HEK293T (cell line): Measurements from ENCODE around the gene ZNRF3.

ENCODE experiments used
- CTCF ChIA-PET: fragments of 350-600 bp; formaldehyde crosslinking; extraction: SDS; loops from one replicate; lab custom pipeline; 2021; ENCODE audit warnings: antibody characterized with exemption, inconsistent platforms; lab: Yijun Ruan, JAX
- POLR2A ChIA-PET: fragments of 350-600 bp; formaldehyde crosslinking; extraction: SDS; loops from one replicate; lab custom pipeline; 2020; ENCODE audit warnings: antibody characterized with exemption, inconsistent platforms; lab: Yijun Ruan, JAX
- DNase-seq: peaks from one replicate; pipeline ENCODE4 v3.0.0; 2012; ENCODE audit warnings: mixed read lengths; ENCODE audit errors: extremely low spot score
- ARNT ChIP-seq: fragments of 450-650 bp; IDR thresholded peaks from 2 replicates; pipeline ENCODE4 v1.6.1; 2017; ENCODE audit warnings: mild to moderate bottlenecking
- BHLHE40 ChIP-seq: fragments of 450-650 bp; IDR thresholded peaks from 2 replicates; pipeline ENCODE4 v1.6.1; 2016; ENCODE audit warnings: mild to moderate bottlenecking, moderate library complexity, borderline replicate concordance
- CTBP1 ChIP-seq: fragments of 450-650 bp; IDR thresholded peaks from 2 replicates; pipeline ENCODE4 v1.6.1; 2016; ENCODE audit warnings: borderline replicate concordance
- ELF4 ChIP-seq: fragments of 450-650 bp; IDR thresholded peaks from 2 replicates; pipeline ENCODE4 v1.6.1; 2017; ENCODE audit warnings: antibody characterized with exemption
- FOXA1 ChIP-seq: fragments of 450-650 bp; IDR thresholded peaks from 2 replicates; pipeline ENCODE4 v1.6.1; 2016; ENCODE audit warnings: mild to moderate bottlenecking
- FOXK2 ChIP-seq: fragments of 450-650 bp; IDR thresholded peaks from 2 replicates; pipeline ENCODE4 v1.6.1; 2016; ENCODE audit warnings: mild to moderate bottlenecking
- FOXM1 ChIP-seq: fragments of 450-650 bp; IDR thresholded peaks from 2 replicates; pipeline ENCODE4 v1.6.1; 2017; ENCODE audit warnings: mild to moderate bottlenecking, borderline replicate concordance
- HDGF ChIP-seq: fragments of 450-650 bp; IDR thresholded peaks from 2 replicates; pipeline ENCODE4 v1.6.1; 2017; ENCODE audit warnings: antibody characterized with exemption, borderline replicate concordance
- L3MBTL2 ChIP-seq: fragments of 450-650 bp; conservative IDR thresholded peaks from 2 replicates; pipeline ENCODE4 v1.6.1; 2016; ENCODE audit warnings: mild to moderate bottlenecking
- LEF1 ChIP-seq: fragments of 450-650 bp; IDR thresholded peaks from 2 replicates; pipeline ENCODE4 v1.6.1; 2017; ENCODE audit warnings: mild to moderate bottlenecking, borderline replicate concordance
- NFRKB ChIP-seq: fragments of 450-650 bp; IDR thresholded peaks from 2 replicates; pipeline ENCODE4 v1.6.1; 2016; ENCODE audit warnings: mild to moderate bottlenecking, moderate library complexity
- PKNOX1 ChIP-seq: fragments of 450-650 bp; IDR thresholded peaks from 2 replicates; pipeline ENCODE4 v1.6.1; 2016
- SP1 ChIP-seq: fragments of 450-650 bp; IDR thresholded peaks from 2 replicates; pipeline ENCODE4 v1.6.1; 2017
- SUZ12 ChIP-seq: fragments of 450-650 bp; IDR thresholded peaks from 2 replicates; pipeline ENCODE4 v1.6.1; 2016; ENCODE audit warnings: mild to moderate bottlenecking
- TARDBP ChIP-seq: fragments of 450-650 bp; IDR thresholded peaks from 2 replicates; pipeline ENCODE4 v1.6.1; 2016
- ZNF384 ChIP-seq: fragments of 450-650 bp; IDR thresholded peaks from 2 replicates; pipeline ENCODE4 v1.6.1; 2016

Gene ZNRF3

GRCh38 chr22:28950617-28951411 is 67.4 kb downstream of the ZNRF3 start:
- ChIA-PET POLR2A (no interaction called here), CTCF (interaction anchor here (0.9 to 1.2 kb wide), 3 partner anchors 13 to 94 kb away, joined by 3 to 4 read pairs (median 3); no protein-coding TSS in a partner anchor)
- no peak for DNase-seq
- TF ChIP-seq TARDBP: no peak
- TF ChIP-seq SP1: no peak
- no peak for TF ChIP-seq NFRKB
- no peak for TF ChIP-seq PKNOX1
- TF ChIP-seq SUZ12: no peak
- TF ChIP-seq FOXK2: no peak
- TF ChIP-seq BHLHE40: no peak
- TF ChIP-seq HDGF: no peak
- TF ChIP-seq CTBP1: no peak
- TF ChIP-seq LEF1: no peak
- TF ChIP-seq ZNF384: no peak
- TF ChIP-seq FOXM1: no peak
- TF ChIP-seq ELF4: no peak

- ChIA-PET CTCF (interaction anchor here (1.0 to 1.2 kb wide), 2 partner anchors 12 to 93 kb away, joined by 3 to 4 read pairs; no protein-coding TSS in a partner anchor), POLR2A (no interaction called here)
- no peak for DNase-seq
- TF ChIP-seq NFRKB: no peak
- no peak for TF ChIP-seq SUZ12
- TF ChIP-seq L3MBTL2: no peak
- TF ChIP-seq CTBP1: no peak
- no peak for TF ChIP-seq PKNOX1
- TF ChIP-seq ZNF384: no peak
- TF ChIP-seq ARNT: no peak
- TF ChIP-seq HDGF: no peak
- no peak for TF ChIP-seq FOXA1
- TF ChIP-seq TARDBP: no peak
- TF ChIP-seq ELF4: no peak
- TF ChIP-seq FOXM1: no peak
- no peak for TF ChIP-seq LEF1
- no peak for TF ChIP-seq BHLHE40
- no peak for TF ChIP-seq SP1
- TF ChIP-seq FOXK2: no peak
These were observed 68.2 kb downstream of the ZNRF3 start for GRCh38 chr22:28951530-28951929.

- TF ChIP-seq ZNF384 (no peak), ELF4 (no peak), ARNT (no peak), HDGF (no peak), LEF1 (no peak), FOXM1 (no peak), CTBP1 (no peak), PKNOX1 (no peak), L3MBTL2 (no peak), SP1 (no peak)
- ChIA-PET POLR2A (no interaction called here), CTCF (interaction anchor here (0.9 to 1.2 kb wide), 5 partner anchors 10 to 122 kb away, joined by 3 to 5 read pairs (median 4); no protein-coding TSS in a partner anchor)
- peak; percentile 41 for DNase-seq
These were observed 68.7 kb downstream of the ZNRF3 start for GRCh38 chr22:28951969-28952521.

GRCh38 chr22:28952857-28953256 is 69.5 kb downstream of the ZNRF3 start:
- no peak for TF ChIP-seq NFRKB
- TF ChIP-seq SP1: no peak
- peak; percentile 34; the same call in 1 of the 2 replicates for TF ChIP-seq L3MBTL2
- POLR2A ChIA-PET: no interaction called here
- no peak for DNase-seq
- CTCF ChIA-PET: interaction anchor here (0.9 to 1.0 kb wide), 2 partner anchors 32 to 123 kb away, joined by 3 to 5 read pairs; no protein-coding TSS in a partner anchor

GRCh38 chr22:28953403-28953802 is 70.0 kb downstream of the ZNRF3 start:
- no peak for DNase-seq
- POLR2A ChIA-PET: no interaction called here
- CTCF ChIA-PET: no interaction called here
- TF ChIP-seq L3MBTL2 (no peak), BHLHE40 (no peak), SUZ12 (no peak), TARDBP (no peak), PKNOX1 (no peak), FOXK2 (no peak), CTBP1 (no peak)
